PC-3 (cell line): ENCODE results near the gene OVCA2.

Experiments
- CTCF ChIP-seq: fragments of 300-600 bp; sonication (generic); conservative IDR thresholded peaks from 2 replicates; pipeline ENCODE4 v1.5.1; 2017; ENCODE audit warnings: antibody characterized with exemption, low read depth, mild to moderate bottlenecking, low read length
- EZH2phosphoT487 ChIP-seq: fragments of 300-600 bp; sonication (generic); IDR thresholded peaks from 2 replicates; pipeline ENCODE4 v1.6.1; 2018; ENCODE audit warnings: mild to moderate bottlenecking, antibody characterized with exemption, low read length, borderline replicate concordance

- TF ChIP-seq CTCF (no peak), EZH2phosphoT487 (no peak)
Measured at GRCh38 chr17:2003525-2003924, 38.3 kb upstream of the OVCA2 start.
